ENCODE data around the gene AHNAK2.

AHNAK2 gene

GRCh38 chr14:104933746-104934733, 44.1 kb downstream of the AHNAK2 start:
- no peak for TF ChIP-seq GATA3 (IDR thresholded peaks at IDR 0.05; ENCODE audit: low read depth, low read length)
- TF ChIP-seq GATA2 (IDR thresholded peaks at IDR 0.05; ENCODE audit: low read depth, low read length) = no peak

- TF ChIP-seq GATA2 (IDR thresholded peaks at IDR 0.05; ENCODE audit: low read depth, low read length) (no peak), GATA3 (IDR thresholded peaks at IDR 0.05; ENCODE audit: low read depth, low read length) (no peak)
Measured at GRCh38 chr14:104932676-104933631, 45.2 kb downstream of the AHNAK2 start.

GRCh38 chr14:104931771-104932675, 46.2 kb downstream of the AHNAK2 start:
- TF ChIP-seq GATA3 (IDR thresholded peaks at IDR 0.05; ENCODE audit: low read depth, low read length) = no peak
- TF ChIP-seq GATA2 (IDR thresholded peaks at IDR 0.05; ENCODE audit: low read depth, low read length) = no peak

- TF ChIP-seq GATA2 (IDR thresholded peaks at IDR 0.05; ENCODE audit: low read depth, low read length) (no peak), GATA3 (IDR thresholded peaks at IDR 0.05; ENCODE audit: low read depth, low read length) (no peak)
Measured at GRCh38 chr14:104931304-104931770, 46.8 kb downstream of the AHNAK2 start.

GRCh38 chr14:104930526-104931303, 47.5 kb downstream of the AHNAK2 start:
- TF ChIP-seq GATA3 (IDR thresholded peaks at IDR 0.05; ENCODE audit: low read depth, low read length) (no peak), GATA2 (IDR thresholded peaks at IDR 0.05; ENCODE audit: low read depth, low read length) (no peak)

- TF ChIP-seq GATA2 (IDR thresholded peaks at IDR 0.05; ENCODE audit: low read depth, low read length) (no peak), GATA3 (IDR thresholded peaks at IDR 0.05; ENCODE audit: low read depth, low read length) (no peak)
Measured at GRCh38 chr14:104929268-104930230, 48.6 kb downstream of the AHNAK2 start.

- TF ChIP-seq GATA2 (IDR thresholded peaks at IDR 0.05; ENCODE audit: low read depth, low read length) = no peak
- no peak for TF ChIP-seq GATA3 (IDR thresholded peaks at IDR 0.05; ENCODE audit: low read depth, low read length)
Measured at GRCh38 chr14:104928391-104929133, 49.6 kb downstream of the AHNAK2 start.

- TF ChIP-seq GATA2 (IDR thresholded peaks at IDR 0.05; ENCODE audit: low read depth, low read length) (no peak), GATA3 (IDR thresholded peaks at IDR 0.05; ENCODE audit: low read depth, low read length) (no peak)
Measured at GRCh38 chr14:104927901-104928300, 50.3 kb downstream of the AHNAK2 start.

GRCh38 chr14:104927432-104927816, 50.8 kb downstream of the AHNAK2 start:
- TF ChIP-seq GATA2 (IDR thresholded peaks at IDR 0.05; ENCODE audit: low read depth, low read length) (no peak), GATA3 (IDR thresholded peaks at IDR 0.05; ENCODE audit: low read depth, low read length) (no peak)

GRCh38 chr14:104926619-104927431, 51.3 kb downstream of the AHNAK2 start:
- TF ChIP-seq GATA3 (IDR thresholded peaks at IDR 0.05; ENCODE audit: low read depth, low read length) (no peak), GATA2 (IDR thresholded peaks at IDR 0.05; ENCODE audit: low read depth, low read length) (no peak)
